Fibroblast of the aortic adventitia (primary cell): ENCODE measurements around the gene ASXL1. TPM values are rescaled to one million over a fixed set of nuclear protein-coding genes. Genes with fewer than 3 reads are reported as not detected.
"Not testable (repeated sequence)": the region's sequence is repeated elsewhere in the genome, so short reads cannot be mapped to it uniquely, and the experiment has no call there.

Experiments used
- DNase-seq: peaks from one replicate; pipeline ENCODE4 v3.0.0-alpha.2; 2010; ENCODE audit warnings: low read depth
- H3K4me3 ChIP-seq: 2 replicates; pipeline ENCODE4 v1.5.1; 2011; ENCODE audit warnings: low read depth, mild to moderate bottlenecking, control low read depth, low read length, moderate library complexity
- CTCF ChIP-seq: IDR thresholded peaks from 2 replicates; pipeline ENCODE4 v1.5.1; 2011; ENCODE audit warnings: mild to moderate bottlenecking, low read length, control low read depth, inconsistent platforms; ENCODE audit not compliant: insufficient read depth
- total RNA-seq: library from RNA; depleted of rRNA; stranded (reverse); fragments of >200 nt; gene quantifications from 2 replicates; pipeline ENCODE4 v1.2.3, GENCODE V29; 2012; ENCODE audit warnings: low replicate concordance

The ASXL1 gene
- total RNA-seq, 1 donor: 57.4 TPM

GRCh38 chr20:32406701-32407100 lies 48.6 kb downstream of the ASXL1 start:
- TF ChIP-seq CTCF: no peak
- DNase-seq: no peak

GRCh38 chr20:32407131-32407750 lies 49.1 kb downstream of the ASXL1 start:
- not testable (repeated sequence) for H3K4me3 ChIP-seq

More at GRCh38 chr20:32406701-32407100, 48.6 kb downstream of the ASXL1 start:
- no peak overlapping the region for H3K4me3 ChIP-seq

GRCh38 chr20:32411955-32412706 lies 54.0 kb downstream of the ASXL1 start:
- H3K4me3 ChIP-seq: no peak overlapping the region
- no peak for TF ChIP-seq CTCF
- no peak for DNase-seq

More at GRCh38 chr20:32407131-32407750, 49.1 kb downstream of the ASXL1 start:
- DNase-seq: not testable (repeated sequence)

- DNase-seq: no peak
- no peak for TF ChIP-seq CTCF
- H3K4me3 ChIP-seq: no peak overlapping the region
Measured at GRCh38 chr20:32415494-32415893, 57.4 kb downstream of the ASXL1 start.

- DNase-seq: no peak
- no peak for TF ChIP-seq CTCF
- no peak overlapping the region for H3K4me3 ChIP-seq
Measured at GRCh38 chr20:32416206-32416605, 58.1 kb downstream of the ASXL1 start.

- TF ChIP-seq CTCF: no peak
Measured at GRCh38 chr20:32418376-32418775, 60.2 kb downstream of the ASXL1 start.

GRCh38 chr20:32421290-32421689 lies 63.2 kb downstream of the ASXL1 start:
- no peak for TF ChIP-seq CTCF
- no peak for DNase-seq
- no peak overlapping the region for H3K4me3 ChIP-seq

More at GRCh38 chr20:32418376-32418775, 60.2 kb downstream of the ASXL1 start:
- no peak overlapping the region for H3K4me3 ChIP-seq
- no peak for DNase-seq
